ENCODE measurements around the gene PDE2A. TPM values are rescaled to one million over a fixed set of nuclear protein-coding genes. Genes with fewer than 3 reads are reported as not detected.

The PDE2A gene
- total and polyA plus RNA-seq, 2 donors (not counting 1 experiment from before 2014, with no cell fraction given), result 0.88 to 2.9 TPM

DNA sequence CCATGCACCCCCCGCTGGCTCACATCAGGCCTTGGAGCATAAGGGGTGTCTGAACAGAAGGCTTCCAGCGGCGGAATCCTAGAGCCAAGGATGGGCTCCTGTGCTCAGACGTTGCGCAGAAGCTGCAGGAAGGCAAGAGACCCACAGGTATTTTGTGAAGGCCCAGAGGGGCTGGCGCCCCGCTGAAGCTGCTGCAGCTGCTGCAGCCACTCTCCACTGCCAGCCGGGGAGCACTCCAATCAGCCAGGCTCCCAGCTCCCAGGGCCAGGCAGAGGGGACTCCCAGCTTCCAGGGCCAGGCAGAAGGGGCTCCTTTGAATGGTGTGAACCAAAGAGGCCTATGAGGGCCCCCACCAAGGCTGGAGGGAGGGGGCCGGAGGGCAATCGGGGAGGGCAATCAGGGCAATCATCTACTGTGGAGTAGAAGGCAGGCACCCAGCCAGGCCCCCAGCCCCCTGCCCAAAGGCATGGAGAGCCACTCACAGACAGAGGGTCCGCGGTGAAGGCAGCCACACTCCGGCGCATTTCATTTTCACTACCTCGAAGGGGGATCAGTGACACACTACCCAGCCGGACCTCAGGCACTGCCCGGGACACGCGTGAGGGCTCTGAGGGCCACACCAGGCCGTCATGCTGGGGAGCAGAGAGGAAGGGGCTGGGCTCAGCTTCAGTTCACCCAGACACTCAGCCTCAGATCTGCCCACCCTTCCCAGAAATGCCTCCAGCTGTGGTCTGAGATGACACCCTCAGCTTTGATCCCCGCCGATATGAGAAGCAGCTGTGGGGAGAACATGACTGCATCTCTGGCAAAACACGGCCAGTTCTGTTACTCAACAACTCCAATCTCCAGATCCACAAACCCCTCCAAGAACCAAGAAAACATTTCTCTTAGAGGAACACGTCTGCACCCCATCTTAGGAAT is 11.6 kb upstream of the PDE2A start:
- no peak overlapping the region for H2AFZ ChIP-seq (ENCODE audit: insufficient read depth, low read depth, low read length, poor library complexity, severe bottlenecking)
- H4K20me1 ChIP-seq (ENCODE audit: control insufficient read depth, insufficient read depth, low read length, poor library complexity, severe bottlenecking), result peaks cover 26% of the 10 kb centered on the region
- H3K27ac ChIP-seq (ENCODE audit: low read length in 2 of 2), result no peak overlapping the region
- H3K4me3 Mint-ChIP-seq, result no peak overlapping the region
- H3K27me3 Mint-ChIP-seq, result no peaks in the 10 kb centered on the region
- WGBS (ENCODE audit: insufficient coverage), result 92% methylated on average over 24 of the region's 24 CpGs
- intact Hi-C loops (cut with micrococcal nuclease), result no loop called here
- H3K9me3 Mint-ChIP-seq (ENCODE audit: insufficient read depth), result no peaks in the 10 kb centered on the region
- POLR2A ChIA-PET, result interaction anchor here (0.6 to 0.7 kb wide), 2 partner anchors 59 to 559 kb away, joined by 3 to 12 read pairs; no protein-coding TSS in a partner anchor
- H3K9ac ChIP-seq (ENCODE audit: low read length), result no peak overlapping the region
- H3K4me2 ChIP-seq (replicated peaks; ENCODE audit: low read depth, low read length, poor library complexity, severe bottlenecking), result no peak overlapping the region
- ATAC-seq (ENCODE audit: low read depth), result no peak
- H3K27ac Mint-ChIP-seq, result peak overlapping the region; percentile 1
- CTCF ChIA-PET, result interaction anchor here (0.7 to 5.5 kb wide), 12 partner anchors 10 to 215 kb away, joined by 3 to 64 read pairs (median 5); partner anchors contain the start of gene STARD10
- H3K4me1 ChIP-seq (ENCODE audit: control insufficient read depth in 2 of 2, insufficient read depth in 2 of 2, low read length in 2 of 2), result no peaks in the 10 kb centered on the region
- H3K4me3 ChIP-seq (ENCODE audit: control extremely low read depth in 1 of 5, extremely low read depth in 1 of 5, insufficient read depth in 1 of 5, low read depth in 2 of 5, low read length in 4 of 5), result no peak overlapping the region
- peaks cover 3% of the 10 kb centered on the region for H3K4me1 Mint-ChIP-seq
- H3K79me2 ChIP-seq (ENCODE audit: control insufficient read depth, insufficient read depth, low read length), result no peaks in the 10 kb centered on the region
- H3K36me3 ChIP-seq (replicated peaks in 1 of 2; ENCODE audit: control extremely low read depth in 1 of 2, control insufficient read depth in 1 of 2, extremely low read depth in 1 of 2, insufficient read depth in 2 of 2, low read length in 1 of 2), result peaks cover 0 to 66% of the 10 kb centered on the region in 2 experiments
- DNase-seq, result no peak
- no peak for TF ChIP-seq EZH2 (IDR thresholded peaks at IDR 0.05; ENCODE audit: borderline replicate concordance, insufficient read depth, low read depth, low read length, poor library complexity, severe bottlenecking)
- TF ChIP-seq, protein P1, sequence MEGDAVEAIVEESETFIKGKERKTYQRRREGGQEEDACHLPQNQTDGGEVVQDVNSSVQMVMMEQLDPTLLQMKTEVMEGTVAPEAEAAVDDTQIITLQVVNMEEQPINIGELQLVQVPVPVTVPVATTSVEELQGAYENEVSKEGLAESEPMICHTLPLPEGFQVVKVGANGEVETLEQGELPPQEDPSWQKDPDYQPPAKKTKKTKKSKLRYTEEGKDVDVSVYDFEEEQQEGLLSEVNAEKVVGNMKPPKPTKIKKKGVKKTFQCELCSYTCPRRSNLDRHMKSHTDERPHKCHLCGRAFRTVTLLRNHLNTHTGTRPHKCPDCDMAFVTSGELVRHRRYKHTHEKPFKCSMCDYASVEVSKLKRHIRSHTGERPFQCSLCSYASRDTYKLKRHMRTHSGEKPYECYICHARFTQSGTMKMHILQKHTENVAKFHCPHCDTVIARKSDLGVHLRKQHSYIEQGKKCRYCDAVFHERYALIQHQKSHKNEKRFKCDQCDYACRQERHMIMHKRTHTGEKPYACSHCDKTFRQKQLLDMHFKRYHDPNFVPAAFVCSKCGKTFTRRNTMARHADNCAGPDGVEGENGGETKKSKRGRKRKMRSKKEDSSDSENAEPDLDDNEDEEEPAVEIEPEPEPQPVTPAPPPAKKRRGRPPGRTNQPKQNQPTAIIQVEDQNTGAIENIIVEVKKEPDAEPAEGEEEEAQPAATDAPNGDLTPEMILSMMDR (IDR thresholded peaks at IDR 0.05), result no peak
- H3K9me3 ChIP-seq (ENCODE audit: control extremely low read depth in 1 of 3, control insufficient read depth in 2 of 3, insufficient read depth in 1 of 3, low read length in 2 of 3), result no peaks in the 10 kb centered on the region
- no peaks in the 10 kb centered on the region for H3K27me3 ChIP-seq (replicated peaks in 1 of 4; ENCODE audit: control extremely low read depth in 1 of 4, control insufficient read depth in 3 of 4, insufficient read depth in 4 of 4, low read length in 3 of 4)

Measured in B cell (primary cell).